ENCODE measurements around the gene PALLD. TPM values are rescaled to one million over a fixed set of nuclear protein-coding genes. Genes with fewer than 3 reads are reported as not detected.

The PALLD gene
- total RNA-seq, 4 donors from 2014 or later = 1,036 to 2,270 (median 2,202) TPM

GRCh38 chr4:168522356-168522755 is 25.5 kb downstream of the PALLD start:
- ATAC-seq = no peak
- no peaks in the 10 kb centered on the region for H3K27me3 ChIP-seq
- peaks cover 0 to 9% (median 3%) of the 10 kb centered on the region in 3 donors for H3K4me1 ChIP-seq
- TF ChIP-seq CTCF (IDR thresholded peaks at IDR 0.05) = no peak
- no peak for TF ChIP-seq POLR2AphosphoS5 (IDR thresholded peaks at IDR 0.05)
- H3K27ac ChIP-seq = no peak overlapping the region
- no peaks in the 10 kb centered on the region for H3K9me3 ChIP-seq
- no peak overlapping the region for H3K4me3 ChIP-seq
- WGBS, 2 donors (ENCODE audit: low coverage in 1 of 2) = 54 to 63% methylated on average over 2 of the region's 2 CpGs
- H3K36me3 ChIP-seq = no peaks in the 10 kb centered on the region

- Histone ChIP-seq H3K36me3 (no peaks in the 10 kb centered on the region), H3K9me3 (no peaks in the 10 kb centered on the region), H3K4me3 (no peak overlapping the region), H3K4me1 (peaks cover 0 to 9% (median 3%) of the 10 kb centered on the region in 3 donors), H3K27me3 (no peaks in the 10 kb centered on the region), H3K27ac (no peak overlapping the region)
- ATAC-seq = no peak
- 61 to 65% methylated on average over 2 of the region's 2 CpGs for WGBS, 2 donors (ENCODE audit: low coverage in 1 of 2)
- TF ChIP-seq POLR2AphosphoS5 (IDR thresholded peaks at IDR 0.05) = no peak
- no peak for TF ChIP-seq CTCF (IDR thresholded peaks at IDR 0.05)
- no peak for TF ChIP-seq EP300 (IDR thresholded peaks at IDR 0.05)
- no peak for TF ChIP-seq POLR2A (IDR thresholded peaks at IDR 0.05)
These were observed 26.1 kb downstream of the PALLD start for GRCh38 chr4:168522829-168523489.

GRCh38 chr4:168524006-168524405 is 27.2 kb downstream of the PALLD start:
- H3K27ac ChIP-seq = no peak overlapping the region
- ATAC-seq = no peak
- TF ChIP-seq EP300 (IDR thresholded peaks at IDR 0.05) (no peak), POLR2AphosphoS5 (IDR thresholded peaks at IDR 0.05) (no peak), CTCF (IDR thresholded peaks at IDR 0.05) (no peak), POLR2A (IDR thresholded peaks at IDR 0.05) (no peak)
- no peak overlapping the region for H3K4me3 ChIP-seq
- no peaks in the 10 kb centered on the region for H3K9me3 ChIP-seq
- peaks cover 0 to 9% (median 3%) of the 10 kb centered on the region in 3 donors for H3K4me1 ChIP-seq
- no peaks in the 10 kb centered on the region for H3K36me3 ChIP-seq
- no peaks in the 10 kb centered on the region for H3K27me3 ChIP-seq

GRCh38 chr4:168524897-168525296 is 28.0 kb downstream of the PALLD start:
- H3K36me3 ChIP-seq = no peaks in the 10 kb centered on the region
- TF ChIP-seq CTCF (IDR thresholded peaks at IDR 0.05) (no peak), POLR2A (IDR thresholded peaks at IDR 0.05) (no peak), POLR2AphosphoS5 (IDR thresholded peaks at IDR 0.05) (no peak), EP300 (IDR thresholded peaks at IDR 0.05) (no peak)
- WGBS, 2 donors (ENCODE audit: low coverage in 1 of 2) = 57 to 69% methylated on average over 3 of the region's 3 CpGs
- H3K4me3 ChIP-seq = no peak overlapping the region
- H3K9me3 ChIP-seq = no peaks in the 10 kb centered on the region
- H3K27ac ChIP-seq = no peak overlapping the region
- ATAC-seq = no peak
- H3K4me1 ChIP-seq = peaks cover 0 to 9% (median 3%) of the 10 kb centered on the region in 3 donors
- H3K27me3 ChIP-seq = no peaks in the 10 kb centered on the region

- Histone ChIP-seq H3K27ac (no peak overlapping the region), H3K9me3 (no peaks in the 10 kb centered on the region), H3K4me1 (no peaks in the 10 kb centered on the region), H3K36me3 (no peaks in the 10 kb centered on the region), H3K27me3 (no peaks in the 10 kb centered on the region), H3K4me3 (no peak overlapping the region)
- 83% methylated on average over 1 of the region's 1 CpG; no CpG with 5 or more reads in 1 of the 2 donors for WGBS, 2 donors (ENCODE audit: low coverage in 1 of 2)
- no peak for TF ChIP-seq EP300 (IDR thresholded peaks at IDR 0.05)
- no peak for TF ChIP-seq POLR2A (IDR thresholded peaks at IDR 0.05)
- TF ChIP-seq CTCF (IDR thresholded peaks at IDR 0.05) = no peak
- no peak for TF ChIP-seq POLR2AphosphoS5 (IDR thresholded peaks at IDR 0.05)
- no peak for ATAC-seq
These were observed 30.7 kb downstream of the PALLD start for GRCh38 chr4:168527560-168527959.

Data from gastroesophageal sphincter (tissue), 4 donors.